Skeletal muscle satellite cell (primary cell): ENCODE measurements around the gene CYTH1.
"Not testable (repeated sequence)": the region's sequence is repeated elsewhere in the genome, so short reads cannot be mapped to it uniquely, and the experiment has no call there.

Experiments
- H3K27me3 ChIP-seq: 2 replicates; pipeline ENCODE4 v1.7.0; 2013; ENCODE audit warnings: low read length; ENCODE audit not compliant: control insufficient read depth, insufficient read depth
- H3K36me3 ChIP-seq: 2 replicates; pipeline ENCODE4 v1.7.0; 2013; ENCODE audit warnings: mild to moderate bottlenecking, control low read depth, low read length; ENCODE audit not compliant: insufficient read depth
- H3K4me1 ChIP-seq: 2 replicates; pipeline ENCODE4 v1.7.0; 2013; ENCODE audit warnings: low read length; ENCODE audit not compliant: control insufficient read depth, insufficient read depth
- H3K4me2 ChIP-seq: 2 replicates; pipeline ENCODE4 v1.7.0; 2013; ENCODE audit warnings: mild to moderate bottlenecking, low read length
- H3K4me3 ChIP-seq: 2 replicates; pipeline ENCODE4 v1.7.0; 2013; ENCODE audit warnings: low read length
- H3K9ac ChIP-seq: 2 replicates; pipeline ENCODE4 v1.7.0; 2013; ENCODE audit warnings: mild to moderate bottlenecking, low read depth, low read length, moderate library complexity
- H3K9me3 ChIP-seq: replicated peaks from 2 replicates; pipeline ENCODE4 v1.7.0; 2013; ENCODE audit warnings: mild to moderate bottlenecking, control low read depth, low read length

Gene CYTH1

DNA sequence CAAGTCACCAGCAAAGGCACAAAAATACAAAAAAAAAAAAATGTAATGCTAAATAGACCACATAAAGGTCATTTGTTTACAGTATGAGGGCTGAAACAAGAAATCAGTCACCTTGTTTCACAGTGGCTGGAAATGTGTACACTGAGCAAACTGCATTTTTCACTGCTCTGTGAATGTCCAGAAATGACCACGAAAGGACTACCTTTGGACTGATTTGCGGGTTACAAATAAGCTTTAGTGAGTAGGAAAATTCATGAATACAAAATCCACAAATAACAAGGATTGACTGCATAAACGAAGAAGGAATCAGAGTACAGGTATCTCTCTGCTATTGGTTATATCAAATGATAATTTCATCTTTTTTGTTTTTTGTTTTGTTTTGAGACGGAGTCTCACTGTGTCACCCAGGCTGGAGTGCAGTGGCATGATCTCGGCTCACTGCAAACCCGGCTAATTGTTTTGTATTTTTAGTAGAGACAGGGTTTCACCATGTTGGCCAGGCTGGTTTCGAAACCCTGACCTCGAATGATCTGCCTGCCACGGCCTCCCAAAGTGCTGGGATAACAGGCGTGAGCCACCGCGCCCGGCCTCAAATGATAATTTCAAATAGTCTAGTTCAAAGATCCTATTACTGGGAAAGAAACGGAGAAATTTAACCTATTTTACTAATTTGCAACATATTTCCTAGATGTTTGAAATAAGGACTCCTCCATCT, 30.5 kb downstream of the CYTH1 start:
- Histone ChIP-seq H3K9ac (no peak overlapping the region), H3K4me3 (no peak overlapping the region), H3K27me3 (no peaks in the 10 kb centered on the region), H3K4me1 (peaks cover 29% of the 10 kb centered on the region), H3K9me3 (no peaks in the 10 kb centered on the region), H3K4me2 (no peak overlapping the region), H3K36me3 (no peaks in the 10 kb centered on the region)

DNA sequence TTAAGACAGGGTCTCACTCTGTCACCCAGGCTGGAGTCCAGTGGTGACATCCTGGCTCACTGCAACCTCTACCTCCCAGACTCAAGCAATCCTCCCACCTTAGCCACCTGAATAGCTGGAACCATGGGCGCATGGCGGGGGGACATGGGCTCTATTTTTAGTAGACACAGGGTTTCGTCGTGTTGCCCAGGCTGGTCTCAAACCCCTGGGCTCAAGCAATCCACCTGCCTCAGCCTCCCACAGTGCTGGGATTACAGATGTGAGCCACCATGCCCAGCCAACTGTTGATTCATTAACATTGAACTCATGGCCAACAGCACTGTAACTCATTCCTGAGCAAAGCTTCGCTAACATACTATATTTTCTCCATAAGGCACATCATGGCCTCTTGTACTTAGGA, 31.1 kb downstream of the CYTH1 start:
- not testable (repeated sequence) for H3K9me3 ChIP-seq, H3K4me3 ChIP-seq, H3K27me3 ChIP-seq, H3K9ac ChIP-seq, H3K36me3 ChIP-seq, H3K4me2 ChIP-seq
- peaks cover 29% of the 10 kb centered on the region for H3K4me1 ChIP-seq

DNA sequence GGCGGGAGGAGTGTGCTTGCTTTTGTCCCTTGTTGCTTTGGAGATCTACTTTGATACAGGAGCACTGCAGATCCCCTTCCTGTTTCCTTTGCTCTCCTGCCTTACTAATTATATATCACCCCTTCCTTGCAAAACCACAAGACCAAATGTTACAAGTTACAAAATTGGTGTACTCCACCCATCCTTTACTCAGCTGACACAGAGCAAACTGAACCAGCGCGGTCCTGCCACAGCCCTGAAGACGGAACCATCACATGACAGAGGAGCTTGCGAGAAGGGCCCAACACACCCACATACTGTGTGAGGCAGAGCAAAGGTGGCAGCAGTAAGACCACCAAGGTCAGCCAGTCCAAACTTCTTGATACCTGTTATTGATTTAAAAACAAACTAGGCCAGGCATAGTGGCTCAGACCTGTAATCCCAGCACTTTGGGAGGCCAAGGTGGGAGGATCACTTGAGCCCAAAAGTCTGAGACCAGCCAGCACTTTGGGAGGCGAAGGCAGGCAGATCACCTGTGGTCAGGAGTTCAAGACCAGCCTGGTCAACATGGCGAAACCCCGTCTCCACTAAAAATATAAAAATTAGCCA, 33.2 kb downstream of the CYTH1 start:
- H3K4me3 ChIP-seq: no peak overlapping the region
- peaks cover 27% of the 10 kb centered on the region for H3K4me1 ChIP-seq
- no peaks in the 10 kb centered on the region for H3K36me3 ChIP-seq
- no peaks in the 10 kb centered on the region for H3K27me3 ChIP-seq
- H3K9me3 ChIP-seq: no peaks in the 10 kb centered on the region
- H3K9ac ChIP-seq: no peak overlapping the region
- H3K4me2 ChIP-seq: peak overlapping the region; percentile 34

DNA sequence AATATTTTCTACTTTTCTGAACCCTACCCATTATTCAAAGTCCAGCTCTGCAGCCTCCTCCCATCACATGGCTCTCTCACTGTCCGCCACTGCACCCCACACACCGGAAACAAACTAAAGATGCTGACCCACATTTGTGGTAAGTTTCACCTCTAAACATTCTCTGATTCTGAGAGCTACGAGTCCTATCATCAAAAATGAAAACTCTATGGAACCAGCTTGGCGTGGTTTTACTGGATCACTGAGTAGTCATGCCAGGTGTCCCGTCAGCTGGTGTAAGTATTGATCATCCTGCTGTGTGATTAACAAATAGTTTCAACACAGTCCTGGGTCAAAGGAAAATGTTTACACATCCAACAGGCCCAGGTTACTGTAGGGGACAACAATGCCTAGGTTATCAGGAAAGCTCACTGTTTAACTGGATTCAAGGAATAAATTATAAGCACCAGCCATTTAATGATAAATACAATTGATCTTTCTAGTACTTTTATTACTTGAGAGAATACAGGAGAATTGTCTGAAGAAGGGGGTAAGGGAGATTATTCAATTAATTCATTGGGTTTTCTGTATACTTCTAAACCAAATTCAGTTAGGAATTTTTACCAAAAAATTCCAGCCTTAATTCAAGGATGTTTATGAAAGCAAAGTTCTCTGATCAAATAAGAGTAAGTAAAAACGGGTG, 33.9 kb downstream of the CYTH1 start:
- no peaks in the 10 kb centered on the region for H3K27me3 ChIP-seq
- no peaks in the 10 kb centered on the region for H3K36me3 ChIP-seq
- no peak overlapping the region for H3K9ac ChIP-seq
- peaks cover 26% of the 10 kb centered on the region for H3K4me1 ChIP-seq
- H3K4me3 ChIP-seq: no peak overlapping the region
- H3K4me2 ChIP-seq: peak overlapping the region; percentile 34
- H3K9me3 ChIP-seq: no peaks in the 10 kb centered on the region

DNA sequence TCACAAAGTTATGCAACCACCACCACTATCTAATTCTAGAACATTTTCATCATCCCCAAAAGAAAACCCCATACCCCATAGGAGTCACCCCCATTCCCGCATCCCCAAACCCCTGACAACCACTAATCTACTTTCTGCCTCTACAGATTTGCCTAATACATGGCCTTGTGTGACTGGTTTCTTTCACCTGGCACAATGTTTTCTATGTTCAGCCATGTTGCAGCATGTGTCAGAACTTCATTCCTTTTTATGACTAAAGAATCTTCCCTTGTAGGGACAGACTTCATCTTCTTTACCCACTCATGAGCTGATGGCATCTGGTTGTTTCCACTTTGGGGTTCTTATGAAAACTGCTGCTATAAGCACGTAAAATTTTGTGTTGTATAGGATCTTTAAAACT, 34.6 kb downstream of the CYTH1 start:
- Histone ChIP-seq H3K4me1 (peaks cover 26% of the 10 kb centered on the region), H3K4me3 (no peak overlapping the region), H3K9me3 (no peaks in the 10 kb centered on the region), H3K4me2 (no peak overlapping the region), H3K36me3 (no peaks in the 10 kb centered on the region), H3K27me3 (no peaks in the 10 kb centered on the region), H3K9ac (no peak overlapping the region)

DNA sequence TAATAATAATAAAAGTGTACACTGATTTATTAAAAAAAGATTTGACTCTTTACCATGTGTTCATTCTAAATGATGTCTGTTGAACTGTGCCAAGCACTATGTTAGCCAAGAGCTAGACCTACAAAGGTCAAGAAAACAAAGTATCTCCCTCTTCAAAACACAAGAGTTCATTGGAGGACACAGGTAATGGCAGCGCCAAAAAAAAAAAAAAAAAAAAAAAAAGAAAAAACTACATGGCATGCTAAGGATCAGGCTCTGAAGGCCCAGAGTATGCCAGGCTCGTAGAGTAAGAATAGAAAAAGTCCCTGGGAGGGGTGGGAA, 35.2 kb downstream of the CYTH1 start:
- Histone ChIP-seq H3K27me3 (no peaks in the 10 kb centered on the region), H3K9ac (no peak overlapping the region), H3K9me3 (no peaks in the 10 kb centered on the region), H3K36me3 (no peaks in the 10 kb centered on the region), H3K4me2 (no peak overlapping the region), H3K4me1 (peaks cover 26% of the 10 kb centered on the region), H3K4me3 (no peak overlapping the region)

DNA sequence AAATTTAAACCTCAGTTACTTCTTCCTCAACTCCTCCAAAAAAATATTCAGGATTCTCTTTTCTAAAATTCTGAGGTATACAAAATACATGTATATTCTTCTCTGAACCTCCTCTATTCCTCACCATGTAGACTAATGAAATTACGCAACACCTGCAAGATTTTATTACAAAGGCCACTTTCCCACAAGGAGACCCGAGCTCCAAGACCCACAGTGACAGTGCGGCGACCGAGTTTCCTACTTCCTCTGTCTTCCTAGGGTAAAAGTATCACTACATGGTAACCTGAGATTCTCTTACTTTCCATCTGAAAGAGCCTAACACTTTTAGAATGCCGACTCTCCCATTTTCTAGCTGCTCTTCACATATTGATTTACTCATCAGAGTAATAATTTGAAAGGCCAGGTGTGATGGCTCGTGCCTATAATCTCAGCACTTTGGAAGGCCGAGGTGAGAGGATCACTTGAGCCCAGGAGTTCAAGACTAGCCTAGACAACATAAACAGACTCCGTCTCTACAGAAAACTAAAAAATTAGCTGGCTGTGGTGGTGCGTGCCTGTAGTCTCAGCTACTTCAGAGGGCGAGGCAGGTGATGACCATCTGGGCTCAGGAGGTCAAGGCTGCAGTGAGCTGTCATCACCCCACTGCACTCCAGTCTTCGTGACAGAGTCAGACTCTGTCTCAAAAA, 35.7 kb downstream of the CYTH1 start:
- H3K9me3 ChIP-seq: no peaks in the 10 kb centered on the region
- no peaks in the 10 kb centered on the region for H3K36me3 ChIP-seq
- peaks cover 26% of the 10 kb centered on the region for H3K4me1 ChIP-seq
- H3K9ac ChIP-seq: no peak overlapping the region
- no peaks in the 10 kb centered on the region for H3K27me3 ChIP-seq
- H3K4me3 ChIP-seq: no peak overlapping the region
- H3K4me2 ChIP-seq: no peak overlapping the region

DNA sequence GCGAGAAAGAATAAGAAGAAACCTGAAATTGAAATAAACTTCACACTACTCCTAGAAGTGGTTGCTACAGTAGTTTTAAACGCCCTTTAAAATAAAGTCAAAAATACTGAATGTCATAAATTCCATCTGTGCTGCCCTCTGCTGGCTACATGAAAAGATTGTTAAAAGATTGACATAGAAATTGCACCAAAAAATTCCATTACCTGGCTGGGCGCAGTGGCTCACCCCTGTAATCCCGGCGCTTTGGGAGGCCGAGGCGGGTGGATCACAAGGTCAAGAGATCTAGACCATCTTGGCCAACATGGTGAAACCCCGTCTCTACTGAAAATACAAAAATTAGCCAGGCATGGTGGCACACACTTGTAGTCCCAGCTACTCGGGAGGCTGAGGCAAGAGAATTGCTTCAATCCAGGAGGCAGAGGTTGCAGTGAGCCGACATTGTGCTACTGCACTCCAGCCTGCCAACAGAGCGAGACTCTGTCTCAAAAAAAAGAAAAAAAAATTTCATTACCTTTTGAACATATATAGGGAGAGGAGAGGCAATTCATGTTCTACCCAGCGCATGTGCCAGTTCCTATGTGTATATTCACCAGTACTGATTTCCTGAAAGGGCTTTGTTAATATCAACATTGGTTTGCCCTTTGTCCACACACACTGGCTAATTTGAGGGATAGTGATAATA, 36.5 kb downstream of the CYTH1 start:
- Histone ChIP-seq H3K9ac (no peak overlapping the region), H3K36me3 (no peaks in the 10 kb centered on the region), H3K4me1 (peaks cover 26% of the 10 kb centered on the region), H3K9me3 (no peaks in the 10 kb centered on the region), H3K27me3 (no peaks in the 10 kb centered on the region), H3K4me3 (no peak overlapping the region), H3K4me2 (no peak overlapping the region)

DNA sequence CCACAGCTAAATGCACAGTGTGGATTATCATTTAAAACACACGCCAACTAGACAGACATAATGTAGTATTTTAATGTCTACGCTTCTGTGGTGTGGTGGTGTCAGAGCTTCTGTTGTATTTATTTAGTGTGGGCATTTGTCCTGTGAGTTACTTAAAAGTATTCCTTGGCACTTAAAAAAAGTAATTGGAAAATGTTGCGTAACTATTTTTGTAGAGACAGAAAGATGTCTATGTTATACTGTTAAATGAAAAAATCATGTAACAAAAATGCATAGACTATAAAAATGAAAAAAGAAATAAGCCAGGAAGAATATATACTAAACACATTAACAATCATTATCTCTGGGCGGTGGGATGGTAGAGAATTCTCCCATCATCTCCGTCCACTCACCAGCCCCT, 39.2 kb downstream of the CYTH1 start:
- Histone ChIP-seq H3K36me3 (no peaks in the 10 kb centered on the region), H3K9ac (no peak overlapping the region), H3K4me1 (peaks cover 13% of the 10 kb centered on the region), H3K9me3 (no peaks in the 10 kb centered on the region), H3K4me2 (no peak overlapping the region), H3K4me3 (no peak overlapping the region), H3K27me3 (no peaks in the 10 kb centered on the region)

DNA sequence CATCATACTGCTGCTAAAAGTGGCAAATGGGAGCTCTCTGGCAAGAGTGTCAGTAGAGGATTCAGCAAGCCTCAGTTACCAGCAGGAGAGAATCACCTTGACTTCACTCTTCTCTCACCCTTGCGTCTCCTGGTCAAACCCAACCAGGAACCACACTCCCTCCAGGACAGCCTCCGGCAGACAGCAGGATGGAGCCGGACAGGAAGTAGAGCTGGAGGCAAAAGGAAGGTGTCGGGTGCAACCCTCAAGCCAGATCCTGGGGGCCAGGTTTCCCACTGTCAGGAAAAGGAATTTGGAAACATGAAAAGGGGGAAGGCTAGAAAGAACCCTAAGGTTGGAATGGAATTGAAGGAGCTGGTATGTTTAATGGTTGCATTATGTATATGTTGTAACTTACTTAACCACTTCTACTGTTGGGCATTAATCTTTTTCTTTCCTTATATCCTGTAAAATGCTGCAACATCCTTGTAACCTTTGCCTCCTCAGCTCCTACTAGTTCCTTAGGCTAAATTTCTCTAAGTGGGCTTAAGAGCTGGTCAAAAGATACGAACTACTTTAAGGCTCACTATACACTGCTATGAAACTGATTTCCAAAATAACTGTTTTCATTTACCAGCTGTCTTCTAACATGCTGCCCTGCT, 40.3 kb downstream of the CYTH1 start:
- Histone ChIP-seq H3K27me3 (no peaks in the 10 kb centered on the region), H3K36me3 (no peaks in the 10 kb centered on the region), H3K9me3 (no peaks in the 10 kb centered on the region), H3K4me3 (no peak overlapping the region), H3K4me2 (no peak overlapping the region), H3K9ac (no peak overlapping the region), H3K4me1 (peaks cover 13% of the 10 kb centered on the region)
